Measurements from ENCODE around the gene PRSS23.

Gene PRSS23

GRCh38 chr11:86790867-86791849, 9.2 kb upstream of the PRSS23 start:
- H3K36me3 ChIP-seq (ENCODE audit: control insufficient read depth, insufficient read depth, low read length) = no peaks in the 10 kb centered on the region
- H3K27me3 ChIP-seq (replicated peaks; ENCODE audit: control insufficient read depth, insufficient read depth, low read length) = no peaks in the 10 kb centered on the region
- no peak for TF ChIP-seq CTCF (IDR thresholded peaks at IDR 0.05; ENCODE audit: insufficient read depth, low read length, poor library complexity, severe bottlenecking)
- H3K4me3 ChIP-seq (replicated peaks; ENCODE audit: low read depth, low read length) = no peak overlapping the region
- no peak for DNase-seq (ENCODE audit: extremely low read depth, insufficient read length)

- Histone ChIP-seq H3K4me3 (replicated peaks; ENCODE audit: low read depth, low read length) (no peak overlapping the region), H3K27me3 (replicated peaks; ENCODE audit: control insufficient read depth, insufficient read depth, low read length) (no peaks in the 10 kb centered on the region), H3K36me3 (ENCODE audit: control insufficient read depth, insufficient read depth, low read length) (no peaks in the 10 kb centered on the region)
- TF ChIP-seq CTCF (IDR thresholded peaks at IDR 0.05; ENCODE audit: insufficient read depth, low read length, poor library complexity, severe bottlenecking) = no peak
- no peak for DNase-seq (ENCODE audit: extremely low read depth, insufficient read length)
Observed at GRCh38 chr11:86792150-86792549, 8.2 kb upstream of the PRSS23 start.

- DNase-seq (ENCODE audit: extremely low read depth, insufficient read length) = no peak
- no peak overlapping the region for H3K4me3 ChIP-seq (replicated peaks; ENCODE audit: low read depth, low read length)
- no peaks in the 10 kb centered on the region for H3K36me3 ChIP-seq (ENCODE audit: control insufficient read depth, insufficient read depth, low read length)
- H3K27me3 ChIP-seq (replicated peaks; ENCODE audit: control insufficient read depth, insufficient read depth, low read length) = no peaks in the 10 kb centered on the region
- TF ChIP-seq CTCF (IDR thresholded peaks at IDR 0.05; ENCODE audit: insufficient read depth, low read length, poor library complexity, severe bottlenecking) = no peak
Observed at GRCh38 chr11:86793307-86793706, 7.0 kb upstream of the PRSS23 start.

- DNase-seq (ENCODE audit: extremely low read depth, insufficient read length) = no peak
- Histone ChIP-seq H3K4me3 (replicated peaks; ENCODE audit: low read depth, low read length) (no peak overlapping the region), H3K27me3 (replicated peaks; ENCODE audit: control insufficient read depth, insufficient read depth, low read length) (no peaks in the 10 kb centered on the region), H3K36me3 (ENCODE audit: control insufficient read depth, insufficient read depth, low read length) (no peaks in the 10 kb centered on the region)
- no peak for TF ChIP-seq CTCF (IDR thresholded peaks at IDR 0.05; ENCODE audit: insufficient read depth, low read length, poor library complexity, severe bottlenecking)
Observed at GRCh38 chr11:86795511-86795910, 4.8 kb upstream of the PRSS23 start.

GRCh38 chr11:86795949-86796348, 4.4 kb upstream of the PRSS23 start:
- no peaks in the 10 kb centered on the region for H3K27me3 ChIP-seq (replicated peaks; ENCODE audit: control insufficient read depth, insufficient read depth, low read length)
- TF ChIP-seq CTCF (IDR thresholded peaks at IDR 0.05; ENCODE audit: insufficient read depth, low read length, poor library complexity, severe bottlenecking) = no peak
- H3K4me3 ChIP-seq (replicated peaks; ENCODE audit: low read depth, low read length) = no peak overlapping the region
- no peak for DNase-seq (ENCODE audit: extremely low read depth, insufficient read length)
- H3K36me3 ChIP-seq (ENCODE audit: control insufficient read depth, insufficient read depth, low read length) = no peaks in the 10 kb centered on the region

Measured in GM06990 (cell line).